ENCODE data around the gene SLC9B1.
"Not testable (repeated sequence)": the region's sequence is repeated elsewhere in the genome, so short reads cannot be mapped to it uniquely, and the experiment has no call there.

Gene SLC9B1

DNA sequence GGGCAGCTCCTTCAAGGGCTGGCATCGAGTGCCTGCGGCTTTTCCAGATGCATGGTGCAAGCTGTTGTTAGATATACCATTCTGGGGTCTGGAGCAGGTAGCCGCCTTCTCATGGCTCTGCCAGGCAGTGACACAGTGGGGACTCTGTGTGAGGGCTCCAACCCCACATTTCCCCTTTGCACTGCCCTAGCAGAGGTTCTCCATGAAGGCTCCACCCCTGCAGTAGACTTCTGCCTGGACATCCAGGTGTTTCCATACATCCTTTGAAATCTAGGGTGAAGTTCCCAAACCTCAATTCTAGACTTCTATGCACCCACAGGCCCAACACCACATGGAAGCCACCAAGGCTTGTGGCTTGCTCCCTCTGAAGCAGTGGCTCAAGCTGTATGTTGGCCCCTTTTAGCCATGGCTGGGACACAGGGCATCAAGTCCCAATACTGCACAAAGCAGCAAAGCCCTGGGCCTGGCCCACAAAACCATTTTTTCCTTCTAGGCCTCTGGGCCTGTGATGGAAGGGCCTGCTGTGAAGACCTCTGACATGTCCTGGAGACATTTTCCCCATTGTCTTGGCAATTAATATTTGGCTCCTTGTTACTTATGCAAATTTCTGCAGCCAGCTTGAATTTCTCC is 141.9 kb downstream of the SLC9B1 start:
- DNase-seq = not testable (repeated sequence)

- DNase-seq = no peak
Observed at GRCh38 chr4:102871772-102872171, 147.7 kb downstream of the SLC9B1 start.

- peak; percentile 2 for DNase-seq
Observed at GRCh38 chr4:102869569-102870197, 149.8 kb downstream of the SLC9B1 start.

- DNase-seq = peak; percentile 89
Observed at GRCh38 chr4:102868781-102869568, 150.5 kb downstream of the SLC9B1 start, which contains the start of gene CISD2. Gene CISD2, plus strand, starts transcription at chr4:102868992. Its CDS starts 93 bp downstream, at chr4:102869085.

GRCh38 chr4:102868153-102868780 is 151.2 kb downstream of the SLC9B1 start:
- DNase-seq = no peak

DNA sequence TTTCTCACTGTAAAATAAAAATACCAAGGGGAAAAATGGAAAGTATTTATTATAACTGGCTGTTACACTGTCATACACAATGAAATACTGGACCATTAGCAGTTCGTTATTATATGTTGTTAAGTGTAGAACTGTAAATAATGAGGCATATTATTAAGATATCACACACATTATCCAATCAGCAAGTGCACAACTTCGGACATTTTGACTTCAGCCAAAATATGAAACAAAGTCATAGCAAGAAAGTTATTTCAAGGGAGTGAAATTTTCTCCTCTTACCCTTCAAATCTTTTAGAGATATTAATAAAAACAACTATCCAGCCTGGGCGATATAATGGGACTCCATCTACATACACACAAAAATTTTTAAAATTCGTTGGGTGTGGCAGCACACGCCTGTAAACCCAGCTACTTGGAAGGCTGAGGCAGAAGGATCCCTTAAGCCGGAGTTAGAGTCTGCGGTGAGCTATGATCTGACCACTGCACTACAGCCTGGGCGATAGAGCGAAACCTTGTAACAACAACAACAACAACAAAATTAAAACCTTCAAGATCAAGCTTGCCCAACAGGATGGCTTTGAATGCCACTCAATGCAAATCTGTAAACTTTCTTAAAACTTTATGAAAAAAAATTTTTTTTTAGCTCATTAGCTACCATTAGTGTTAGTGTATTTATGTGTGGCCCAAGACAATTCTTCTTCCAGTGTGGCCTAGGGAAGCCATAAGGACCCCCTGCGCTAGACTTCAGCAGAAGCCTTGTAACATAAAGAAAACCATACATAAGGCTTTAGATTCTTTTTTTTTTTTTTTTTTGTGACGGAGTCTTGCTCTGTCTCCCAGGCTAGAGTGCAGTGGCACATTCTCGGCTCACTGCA is 152.0 kb downstream of the SLC9B1 start:
- no peak for DNase-seq

DNA sequence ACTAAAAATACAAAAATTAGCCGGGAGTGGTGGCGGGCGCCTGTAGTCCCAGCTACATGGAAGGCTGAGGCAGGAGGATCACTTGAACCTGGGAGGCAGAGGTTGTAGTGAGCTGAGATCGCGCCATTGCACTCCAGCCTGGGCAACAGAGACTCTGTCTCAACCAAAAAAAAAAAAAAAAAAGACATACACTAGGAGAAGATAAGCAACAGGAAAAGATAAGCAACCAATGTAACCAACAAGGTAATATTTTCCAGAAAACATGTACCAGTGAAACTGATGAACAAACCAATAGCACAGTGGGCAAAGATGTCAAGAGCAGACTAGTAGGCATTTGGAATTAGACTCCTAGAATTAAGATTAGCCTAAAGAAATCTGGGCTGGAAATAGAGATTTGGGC is 154.2 kb downstream of the SLC9B1 start:
- DNase-seq = not testable (repeated sequence)

- no peak for DNase-seq
Observed at GRCh38 chr4:102862747-102863146, 156.8 kb downstream of the SLC9B1 start.

GRCh38 chr4:102862016-102862415 is 157.5 kb downstream of the SLC9B1 start:
- DNase-seq = no peak

GRCh38 chr4:102860611-102861324 is 158.7 kb downstream of the SLC9B1 start:
- DNase-seq = no peak

DNA sequence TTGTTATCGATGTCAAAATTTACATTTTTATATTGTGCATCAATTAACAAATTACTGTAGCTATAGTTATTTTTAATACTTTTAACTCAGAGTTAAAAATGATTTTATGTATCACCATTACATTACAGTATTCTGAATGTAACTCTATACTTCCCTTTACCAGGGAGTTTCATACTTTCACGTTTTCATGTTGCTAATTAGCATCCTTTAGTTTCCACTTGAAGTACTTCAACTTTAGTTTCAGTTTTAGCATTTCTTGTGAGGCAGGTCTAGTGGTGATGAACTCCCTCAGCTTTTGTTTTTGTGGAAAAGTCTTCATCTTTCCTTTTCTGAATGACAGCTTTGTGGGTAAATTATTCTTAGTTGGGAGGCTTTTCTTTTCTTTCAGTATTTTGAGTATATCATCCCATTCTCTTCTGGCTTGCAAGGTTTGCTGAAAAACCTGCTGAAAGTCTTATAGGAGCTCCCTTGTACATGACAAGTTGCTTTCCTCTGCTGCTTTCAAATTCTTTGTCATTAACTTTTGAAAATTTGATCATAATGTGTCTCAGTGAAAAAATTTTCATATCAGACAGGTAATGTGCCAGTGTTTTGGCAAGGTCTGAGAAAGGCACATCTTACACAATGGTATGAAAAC is 160.6 kb downstream of the SLC9B1 start:
- DNase-seq = no peak

Measured in fibroblast of upper back skin (primary cell).